Astrocyte (in vitro differentiated cells and primary cell): ENCODE measurements around the gene MEGF10. TPM values are rescaled to one million over a fixed set of nuclear protein-coding genes. Genes with fewer than 3 reads are reported as not detected.

Experiments used
- DNase-seq: peaks from one replicate; pipeline ENCODE4 v3.0.0-alpha.2; 2010; ENCODE audit warnings: low read depth
- FAIRE-seq: peaks from 2 replicates; lab custom pipeline; 2011; peaks lifted over from hg19 to GRCh38; lab: Jason Lieb, UNC
- H2AFZ ChIP-seq: 2 replicates; pipeline ENCODE4 v1.6.0; 2012; ENCODE audit warnings: low read depth, low read length, inconsistent platforms
- H3K27ac ChIP-seq: 2 replicates; pipeline ENCODE4 v1.5.1; 2011; ENCODE audit warnings: low read depth, low read length, inconsistent platforms
- H3K27me3 ChIP-seq: 2 replicates; pipeline ENCODE4 v1.6.0; 2011; ENCODE audit warnings: low read length, inconsistent platforms; ENCODE audit not compliant: insufficient read depth
- H3K36me3 ChIP-seq: 2 replicates; pipeline ENCODE4 v1.5.1; 2011; ENCODE audit warnings: low read length, inconsistent platforms; ENCODE audit not compliant: insufficient read depth
- H3K4me1 ChIP-seq: 2 replicates; pipeline ENCODE4 v1.5.1; 2011; ENCODE audit warnings: low read length, inconsistent platforms; ENCODE audit not compliant: insufficient read depth
- H3K4me2 ChIP-seq: 2 replicates; pipeline ENCODE4 v1.6.0; 2012; ENCODE audit warnings: low read length, inconsistent platforms
- H3K4me3 ChIP-seq: 2 replicates; pipeline ENCODE4 v1.5.1; 2011; ENCODE audit warnings: low read depth, mild to moderate bottlenecking, low read length, inconsistent platforms; ENCODE audit not compliant: insufficient read depth
- H3K79me2 ChIP-seq: 2 replicates; pipeline ENCODE4 v1.6.0; 2012; ENCODE audit warnings: mild to moderate bottlenecking, low read length, inconsistent platforms; ENCODE audit not compliant: insufficient read depth
- H3K9ac ChIP-seq: 2 replicates; pipeline ENCODE4 v1.6.0; 2012; ENCODE audit warnings: mild to moderate bottlenecking, low read length, inconsistent platforms
- H3K9me3 ChIP-seq: 2 replicates; pipeline ENCODE4 v1.5.1; 2012; ENCODE audit warnings: low read depth, mild to moderate bottlenecking, low read length, inconsistent platforms; ENCODE audit not compliant: insufficient read depth
- H4K20me1 ChIP-seq: 2 replicates; pipeline ENCODE4 v1.6.0; 2012; ENCODE audit warnings: low read length, inconsistent platforms; ENCODE audit not compliant: insufficient read depth
- H3K27ac Mint-ChIP-seq: one replicate; pipeline ENCODE4 v1.8.0; 2021; ENCODE audit warnings: mild to moderate bottlenecking, mixed read lengths; ENCODE audit not compliant: unreplicated experiment
- H3K27me3 Mint-ChIP-seq: one replicate; pipeline ENCODE4 v1.8.0; 2021; ENCODE audit warnings: low read depth, mixed read lengths; ENCODE audit not compliant: unreplicated experiment
- H3K36me3 Mint-ChIP-seq: one replicate; pipeline ENCODE4 v1.8.0; 2021; ENCODE audit warnings: low read depth, mixed read lengths; ENCODE audit not compliant: unreplicated experiment
- H3K4me1 Mint-ChIP-seq: one replicate; pipeline ENCODE4 v1.8.0; 2021; ENCODE audit warnings: low read depth, mixed read lengths; ENCODE audit not compliant: unreplicated experiment
- H3K4me3 Mint-ChIP-seq: one replicate; pipeline ENCODE4 v1.8.0; 2021; ENCODE audit warnings: mild to moderate bottlenecking, moderate library complexity, mixed read lengths; ENCODE audit not compliant: unreplicated experiment
- H3K9me3 Mint-ChIP-seq: one replicate; pipeline ENCODE4 v1.8.0; 2021; ENCODE audit warnings: mild to moderate bottlenecking, mixed read lengths; ENCODE audit not compliant: unreplicated experiment
- EZH2 ChIP-seq: IDR thresholded peaks from 2 replicates; pipeline ENCODE4 v1.6.1; 2012; ENCODE audit warnings: mild to moderate bottlenecking, low read length, inconsistent platforms; ENCODE audit not compliant: insufficient read depth
- total RNA-seq: library from RNA; stranded (reverse); gene quantifications from 2 replicates; pipeline ENCODE4 v1.2.1, GENCODE V29; 2021
- TF ChIP-seq, protein P1 (sequence below): IDR thresholded peaks from 2 replicates; pipeline ENCODE4 v1.5.1; 2011; ENCODE audit warnings: low read depth, mild to moderate bottlenecking, inconsistent platforms, low read length, moderate library complexity; ENCODE audit not compliant: insufficient read depth

The MEGF10 gene
- total RNA-seq, 1 donor from 2014 or later = 15.8 TPM

DNA sequence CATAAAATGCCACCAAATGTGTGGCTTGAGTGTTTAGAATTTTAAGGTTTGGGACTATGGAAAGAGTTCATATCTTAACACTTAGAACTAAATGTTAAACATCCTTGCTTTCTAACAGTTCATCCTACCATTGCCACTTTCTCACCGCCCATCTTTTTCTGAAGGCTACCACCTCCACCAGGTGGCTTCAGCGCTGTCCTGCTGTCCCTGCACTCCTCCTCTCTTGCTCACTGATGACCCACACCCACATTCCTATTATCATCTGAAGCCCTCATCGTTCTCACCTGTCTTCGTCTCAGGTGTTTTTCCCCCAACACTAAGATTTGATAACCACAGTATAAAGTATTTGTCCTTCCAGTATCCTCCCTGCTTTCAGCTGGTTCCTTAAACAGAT lies 7.4 kb downstream of the MEGF10 start:
- H3K4me3 ChIP-seq = no peak overlapping the region
- peaks cover 4% of the 10 kb centered on the region for H3K4me1 ChIP-seq
- no peak overlapping the region for H3K4me3 Mint-ChIP-seq
- no peak for FAIRE-seq
- TF ChIP-seq, protein P1, sequence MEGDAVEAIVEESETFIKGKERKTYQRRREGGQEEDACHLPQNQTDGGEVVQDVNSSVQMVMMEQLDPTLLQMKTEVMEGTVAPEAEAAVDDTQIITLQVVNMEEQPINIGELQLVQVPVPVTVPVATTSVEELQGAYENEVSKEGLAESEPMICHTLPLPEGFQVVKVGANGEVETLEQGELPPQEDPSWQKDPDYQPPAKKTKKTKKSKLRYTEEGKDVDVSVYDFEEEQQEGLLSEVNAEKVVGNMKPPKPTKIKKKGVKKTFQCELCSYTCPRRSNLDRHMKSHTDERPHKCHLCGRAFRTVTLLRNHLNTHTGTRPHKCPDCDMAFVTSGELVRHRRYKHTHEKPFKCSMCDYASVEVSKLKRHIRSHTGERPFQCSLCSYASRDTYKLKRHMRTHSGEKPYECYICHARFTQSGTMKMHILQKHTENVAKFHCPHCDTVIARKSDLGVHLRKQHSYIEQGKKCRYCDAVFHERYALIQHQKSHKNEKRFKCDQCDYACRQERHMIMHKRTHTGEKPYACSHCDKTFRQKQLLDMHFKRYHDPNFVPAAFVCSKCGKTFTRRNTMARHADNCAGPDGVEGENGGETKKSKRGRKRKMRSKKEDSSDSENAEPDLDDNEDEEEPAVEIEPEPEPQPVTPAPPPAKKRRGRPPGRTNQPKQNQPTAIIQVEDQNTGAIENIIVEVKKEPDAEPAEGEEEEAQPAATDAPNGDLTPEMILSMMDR = no peak
- no peak for TF ChIP-seq EZH2
- H3K9ac ChIP-seq = no peak overlapping the region
- H3K4me2 ChIP-seq = no peak overlapping the region
- H3K9me3 Mint-ChIP-seq = peaks cover 3% of the 10 kb centered on the region
- H2AFZ ChIP-seq = no peak overlapping the region
- no peaks in the 10 kb centered on the region for H3K9me3 ChIP-seq
- H3K79me2 ChIP-seq = no peaks in the 10 kb centered on the region
- no peak overlapping the region for H3K27ac ChIP-seq
- no peaks in the 10 kb centered on the region for H3K36me3 ChIP-seq
- peaks cover 3% of the 10 kb centered on the region for H3K27me3 ChIP-seq
- no peaks in the 10 kb centered on the region for H4K20me1 ChIP-seq
- no peak for DNase-seq
- no peaks in the 10 kb centered on the region for H3K36me3 Mint-ChIP-seq
- peaks cover 27% of the 10 kb centered on the region for H3K4me1 Mint-ChIP-seq
- H3K27ac Mint-ChIP-seq = no peak overlapping the region
- H3K27me3 Mint-ChIP-seq = no peaks in the 10 kb centered on the region

GRCh38 chr5:127298656-127299055 lies 8.1 kb downstream of the MEGF10 start:
- Histone ChIP-seq H3K4me3 (no peak overlapping the region), H3K27me3 (no peaks in the 10 kb centered on the region), H3K36me3 (no peaks in the 10 kb centered on the region), H4K20me1 (no peaks in the 10 kb centered on the region), H2AFZ (no peak overlapping the region), H3K4me1 (peaks cover 4% of the 10 kb centered on the region), H3K4me2 (no peak overlapping the region), H3K27ac (no peak overlapping the region), H3K9ac (no peak overlapping the region), H3K79me2 (no peaks in the 10 kb centered on the region), H3K9me3 (no peaks in the 10 kb centered on the region)
- H3K4me3 Mint-ChIP-seq = no peak overlapping the region
- DNase-seq (peak; percentile 27), FAIRE-seq (no peak)
- TF ChIP-seq EZH2 = no peak
- TF ChIP-seq, protein P1 = no peak
- H3K4me1 Mint-ChIP-seq = peaks cover 26% of the 10 kb centered on the region
- H3K27ac Mint-ChIP-seq = no peak overlapping the region
- H3K27me3 Mint-ChIP-seq = no peaks in the 10 kb centered on the region
- H3K9me3 Mint-ChIP-seq = peaks cover 3% of the 10 kb centered on the region
- H3K36me3 Mint-ChIP-seq = no peaks in the 10 kb centered on the region

DNA sequence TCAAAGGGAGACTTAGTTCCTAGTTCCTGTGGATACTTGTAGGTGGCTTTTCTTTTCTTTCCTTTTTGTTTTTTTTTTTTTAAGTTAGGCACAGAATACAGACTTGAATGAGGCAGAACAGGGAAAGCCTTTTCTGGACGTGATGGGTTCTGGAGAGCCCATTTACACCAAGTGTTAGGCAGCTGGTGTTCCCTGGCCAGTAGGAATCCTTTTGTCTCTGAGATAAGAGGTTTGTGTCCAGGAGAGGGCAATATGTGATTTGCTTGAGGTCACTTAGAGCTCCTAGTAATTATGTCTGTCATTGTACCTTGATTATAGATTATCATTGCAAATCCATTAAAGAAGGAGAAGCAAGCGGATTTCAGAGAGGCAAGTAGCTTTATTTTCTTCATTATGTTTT lies 9.1 kb downstream of the MEGF10 start:
- DNase-seq (no peak), FAIRE-seq (no peak)
- H3K27ac ChIP-seq = no peak overlapping the region
- no peaks in the 10 kb centered on the region for H3K79me2 ChIP-seq
- peaks cover 4% of the 10 kb centered on the region for H3K4me1 ChIP-seq
- Mint-ChIP-seq H3K9me3 (peaks cover 3% of the 10 kb centered on the region), H3K27ac (peak overlapping the region; percentile 20), H3K4me1 (peaks cover 20% of the 10 kb centered on the region), H3K27me3 (no peaks in the 10 kb centered on the region), H3K36me3 (no peaks in the 10 kb centered on the region), H3K4me3 (no peak overlapping the region)
- H4K20me1 ChIP-seq = no peaks in the 10 kb centered on the region
- H2AFZ ChIP-seq = no peak overlapping the region
- TF ChIP-seq, protein P1 = no peak
- no peak for TF ChIP-seq EZH2
- H3K9ac ChIP-seq = no peak overlapping the region
- no peaks in the 10 kb centered on the region for H3K36me3 ChIP-seq
- no peak overlapping the region for H3K4me3 ChIP-seq
- H3K9me3 ChIP-seq = no peaks in the 10 kb centered on the region
- H3K4me2 ChIP-seq = no peak overlapping the region
- no peaks in the 10 kb centered on the region for H3K27me3 ChIP-seq
